Esophagus muscularis mucosa (tissue), 4 donors: Measurements from ENCODE around the gene GPS1. TPM values are rescaled to one million over a fixed set of nuclear protein-coding genes. Genes with fewer than 3 reads are reported as not detected.

Experiments used
- DNase-seq: peaks from one replicate; pipeline ENCODE4 v3.0.0-alpha.2; 2017; ENCODE audit errors: extremely low spot score
- H3K27ac ChIP-seq, 4 donors: fragments of 200-600 bp; sonication (generic); replicated peaks in 1 of 4; 1 replicate in 3 of 4; 2 replicates in 1 of 4; pipeline ENCODE4 v1.5.1; 2016 to 2019; ENCODE audit warnings: mild to moderate bottlenecking in 1 of 4
- H3K27me3 ChIP-seq, 4 donors: fragments of 200-600 bp; sonication (generic); one replicate each; pipeline versions ENCODE4 v1.5.1 to v1.6.0; 2016 to 2019
- H3K36me3 ChIP-seq, 4 donors: fragments of 200-600 bp; sonication (generic); one replicate each; pipeline ENCODE4 v1.5.1; 2016 to 2019
- H3K4me1 ChIP-seq, 4 donors: fragments of 200-600 bp; sonication (generic); one replicate each; pipeline ENCODE4 v1.5.1; 2016 to 2019
- H3K4me3 ChIP-seq, 4 donors: fragments of 200-600 bp; sonication (generic); 1 replicate in 2 of 4; 2 replicates in 2 of 4; pipeline ENCODE4 v1.5.1; 2016 to 2019; ENCODE audit warnings: mild to moderate bottlenecking in 4 of 4, moderate library complexity in 1 of 4
- H3K9me3 ChIP-seq, 4 donors: fragments of 200-600 bp; sonication (generic); 1 replicate in 3 of 4; 2 replicates in 1 of 4; pipeline ENCODE4 v1.5.1; 2016 to 2019
- EP300 ChIP-seq: sonication (generic); formaldehyde crosslinking; IDR thresholded peaks from one replicate; pipeline ENCODE4 v1.6.1; 2017; ENCODE audit warnings: antibody characterized with exemption
- POLR2A ChIP-seq: fragments of 450-650 bp; IDR thresholded peaks from one replicate; pipeline ENCODE4 v1.6.1; 2017; ENCODE audit warnings: antibody characterized with exemption, moderate library complexity, mild to moderate bottlenecking, low read depth
- POLR2AphosphoS5 ChIP-seq, 2 donors: sonication (generic); formaldehyde crosslinking; IDR thresholded peaks; one replicate each; pipeline ENCODE4 v1.6.1; 2017; ENCODE audit warnings: antibody characterized with exemption in 2 of 2
- WGBS: methylation state at CpG from one replicate; pipeline ENCODE4 v1.1.5; 2018; 5-methylcytosine and 5-hydroxymethylcytosine counted together
- intact Hi-C: fragments of 100-400 bp; cut with DNase I; formaldehyde crosslinking; loops from one replicate; pipeline ENCODE4 v1.15.1; 2023
- total RNA-seq, 4 donors: library from RNA; depleted of rRNA; stranded (reverse); fragments of >200 nt; gene quantifications; one replicate each; pipeline versions ENCODE4 v1.1.0 to v1.2.1, GENCODE V29; 2016
- TF ChIP-seq, protein P1 (sequence below), 3 experiments: fragments of 200-600 bp in 2 of 3; fragments of 450-650 bp in 1 of 3; sonication (generic) in 2 of 3; IDR thresholded peaks; one replicate each; pipeline ENCODE4 v1.5.1; 2017 to 2019; ENCODE audit warnings: antibody characterized with exemption in 3 of 3, mild to moderate bottlenecking in 2 of 3, moderate library complexity in 1 of 3

The GPS1 gene
- total RNA-seq, 4 donors from 2014 or later = 64.4 to 108 (median 85.4) TPM

GRCh38 chr17:82012261-82012639 is 39.4 kb upstream of the GPS1 start:
- peaks cover under 1 to 43% (median 23%) of the 10 kb centered on the region in 4 donors for H3K36me3 ChIP-seq
- peaks cover 0 to 17% (median 0%) of the 10 kb centered on the region in 4 donors for H3K4me1 ChIP-seq
- no peak overlapping the region for H3K27ac ChIP-seq
- no peak for DNase-seq
- H3K4me3 ChIP-seq = no peak overlapping the region
- intact Hi-C loops = no loop called here
- WGBS = 80% methylated on average over 15 of the region's 20 CpGs
- no peaks in the 10 kb centered on the region for H3K9me3 ChIP-seq
- TF ChIP-seq EP300 (no peak), POLR2A (no peak), POLR2AphosphoS5 (IDR thresholded peaks at IDR 0.05) (no peak)
- TF ChIP-seq, protein P1, sequence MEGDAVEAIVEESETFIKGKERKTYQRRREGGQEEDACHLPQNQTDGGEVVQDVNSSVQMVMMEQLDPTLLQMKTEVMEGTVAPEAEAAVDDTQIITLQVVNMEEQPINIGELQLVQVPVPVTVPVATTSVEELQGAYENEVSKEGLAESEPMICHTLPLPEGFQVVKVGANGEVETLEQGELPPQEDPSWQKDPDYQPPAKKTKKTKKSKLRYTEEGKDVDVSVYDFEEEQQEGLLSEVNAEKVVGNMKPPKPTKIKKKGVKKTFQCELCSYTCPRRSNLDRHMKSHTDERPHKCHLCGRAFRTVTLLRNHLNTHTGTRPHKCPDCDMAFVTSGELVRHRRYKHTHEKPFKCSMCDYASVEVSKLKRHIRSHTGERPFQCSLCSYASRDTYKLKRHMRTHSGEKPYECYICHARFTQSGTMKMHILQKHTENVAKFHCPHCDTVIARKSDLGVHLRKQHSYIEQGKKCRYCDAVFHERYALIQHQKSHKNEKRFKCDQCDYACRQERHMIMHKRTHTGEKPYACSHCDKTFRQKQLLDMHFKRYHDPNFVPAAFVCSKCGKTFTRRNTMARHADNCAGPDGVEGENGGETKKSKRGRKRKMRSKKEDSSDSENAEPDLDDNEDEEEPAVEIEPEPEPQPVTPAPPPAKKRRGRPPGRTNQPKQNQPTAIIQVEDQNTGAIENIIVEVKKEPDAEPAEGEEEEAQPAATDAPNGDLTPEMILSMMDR (IDR thresholded peaks at IDR 0.05) = no peak
- no peaks in the 10 kb centered on the region for H3K27me3 ChIP-seq

DNA sequence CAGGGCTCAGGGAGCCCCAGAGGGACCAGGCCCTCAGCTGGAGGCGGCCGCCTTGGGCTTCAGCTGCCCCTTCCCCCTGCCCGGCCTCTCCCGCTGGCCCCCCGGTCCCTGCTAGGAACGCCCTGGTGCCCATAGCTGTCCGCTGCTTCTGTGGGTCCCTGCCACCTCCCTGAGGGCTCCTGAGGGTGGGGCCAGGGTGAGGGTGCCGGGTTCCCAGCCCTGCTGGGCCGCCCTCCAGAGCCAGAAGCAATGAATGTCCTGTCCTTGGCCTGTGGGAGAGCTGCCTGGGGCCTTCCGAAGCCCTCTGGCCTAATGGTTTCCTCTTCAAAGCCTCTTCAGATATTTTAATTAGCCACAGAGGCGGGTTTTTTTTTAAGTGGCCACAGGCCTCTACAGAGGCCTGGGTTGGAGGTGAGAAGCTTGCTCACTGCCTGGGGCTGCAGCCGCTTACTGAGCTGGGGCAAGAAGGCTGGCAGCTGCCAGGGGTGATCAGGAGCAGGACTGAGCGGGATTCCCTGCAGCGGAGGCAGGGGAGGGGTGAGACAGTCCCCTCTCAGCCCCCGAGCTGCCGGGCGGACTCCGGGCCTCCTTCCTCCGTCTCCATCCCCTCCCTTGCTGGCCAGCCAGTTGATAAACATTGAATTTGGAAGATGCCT is 38.9 kb upstream of the GPS1 start:
- intact Hi-C loops = no loop called here
- Histone ChIP-seq H3K4me1 (peaks cover 0 to 17% (median 0%) of the 10 kb centered on the region in 4 donors), H3K9me3 (no peaks in the 10 kb centered on the region), H3K27me3 (no peaks in the 10 kb centered on the region), H3K27ac (no peak overlapping the region), H3K36me3 (peaks cover 5 to 48% (median 27%) of the 10 kb centered on the region in 4 donors), H3K4me3 (no peak overlapping the region)
- TF ChIP-seq POLR2AphosphoS5 (IDR thresholded peaks at IDR 0.05) = no peak
- no peak for TF ChIP-seq EP300
- TF ChIP-seq, protein P1 (IDR thresholded peaks at IDR 0.05) = no peak
- no peak for TF ChIP-seq POLR2A
- DNase-seq = no peak
- 81% methylated on average over 8 of the region's 19 CpGs for WGBS

GRCh38 chr17:82013341-82013740 is 38.4 kb upstream of the GPS1 start:
- Histone ChIP-seq H3K27me3 (no peaks in the 10 kb centered on the region), H3K9me3 (no peaks in the 10 kb centered on the region), H3K4me1 (peaks cover 0 to 17% (median 0%) of the 10 kb centered on the region in 4 donors), H3K4me3 (no peak overlapping the region), H3K27ac (no peak overlapping the region), H3K36me3 (peaks cover 8 to 52% (median 31%) of the 10 kb centered on the region in 4 donors)
- TF ChIP-seq POLR2A = no peak
- TF ChIP-seq EP300 = no peak
- TF ChIP-seq POLR2AphosphoS5 (IDR thresholded peaks at IDR 0.05) = no peak
- TF ChIP-seq, protein P1 (IDR thresholded peaks at IDR 0.05) = no peak
- 68% methylated on average over 17 of the region's 22 CpGs for WGBS
- intact Hi-C loops = no loop called here
- DNase-seq = no peak

GRCh38 chr17:82013772-82014321 is 37.9 kb upstream of the GPS1 start:
- Histone ChIP-seq H3K4me3 (no peak overlapping the region), H3K9me3 (no peaks in the 10 kb centered on the region), H3K4me1 (peaks cover 0 to 12% (median 0%) of the 10 kb centered on the region in 4 donors), H3K27me3 (no peaks in the 10 kb centered on the region), H3K27ac (no peak overlapping the region), H3K36me3 (peaks cover 8 to 55% (median 35%) of the 10 kb centered on the region in 4 donors)
- WGBS = 90% methylated on average over 15 of the region's 16 CpGs
- DNase-seq = no peak
- TF ChIP-seq, protein P1 (IDR thresholded peaks at IDR 0.05) = no peak
- TF ChIP-seq POLR2AphosphoS5 (IDR thresholded peaks at IDR 0.05) = no peak
- no peak for TF ChIP-seq EP300
- no peak for TF ChIP-seq POLR2A
- intact Hi-C loops = no loop called here
